GM12801 (cell line): ENCODE results near the gene HMGN3.

Experiments
- TF ChIP-seq, protein P1 (sequence below): IDR thresholded peaks from one replicate; pipeline ENCODE4 v1.5.1; 2011; ENCODE audit warnings: control low read depth; ENCODE audit not compliant: insufficient read length; ENCODE audit errors: extremely low read depth

Gene HMGN3

DNA sequence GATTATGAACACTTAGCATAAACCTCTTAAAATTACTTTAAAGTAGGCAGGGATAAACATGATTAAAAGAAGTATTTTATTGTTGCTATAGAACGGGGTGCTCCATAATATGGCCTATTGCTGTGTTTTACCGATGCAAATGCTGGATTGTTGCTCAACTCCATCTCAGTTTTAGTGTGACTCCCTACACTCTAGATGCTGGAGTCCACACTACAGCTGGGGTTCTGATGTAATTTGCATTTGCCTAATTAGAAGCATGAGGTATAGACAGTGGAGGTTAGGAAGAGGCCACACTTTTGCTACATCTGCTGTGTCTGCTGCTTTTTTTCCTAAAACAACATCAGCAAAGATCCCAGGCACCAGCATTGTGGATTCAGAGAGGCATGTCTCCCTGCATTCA, 6.7 kb upstream of the HMGN3 start:
- TF ChIP-seq, protein P1, sequence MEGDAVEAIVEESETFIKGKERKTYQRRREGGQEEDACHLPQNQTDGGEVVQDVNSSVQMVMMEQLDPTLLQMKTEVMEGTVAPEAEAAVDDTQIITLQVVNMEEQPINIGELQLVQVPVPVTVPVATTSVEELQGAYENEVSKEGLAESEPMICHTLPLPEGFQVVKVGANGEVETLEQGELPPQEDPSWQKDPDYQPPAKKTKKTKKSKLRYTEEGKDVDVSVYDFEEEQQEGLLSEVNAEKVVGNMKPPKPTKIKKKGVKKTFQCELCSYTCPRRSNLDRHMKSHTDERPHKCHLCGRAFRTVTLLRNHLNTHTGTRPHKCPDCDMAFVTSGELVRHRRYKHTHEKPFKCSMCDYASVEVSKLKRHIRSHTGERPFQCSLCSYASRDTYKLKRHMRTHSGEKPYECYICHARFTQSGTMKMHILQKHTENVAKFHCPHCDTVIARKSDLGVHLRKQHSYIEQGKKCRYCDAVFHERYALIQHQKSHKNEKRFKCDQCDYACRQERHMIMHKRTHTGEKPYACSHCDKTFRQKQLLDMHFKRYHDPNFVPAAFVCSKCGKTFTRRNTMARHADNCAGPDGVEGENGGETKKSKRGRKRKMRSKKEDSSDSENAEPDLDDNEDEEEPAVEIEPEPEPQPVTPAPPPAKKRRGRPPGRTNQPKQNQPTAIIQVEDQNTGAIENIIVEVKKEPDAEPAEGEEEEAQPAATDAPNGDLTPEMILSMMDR, result no peak

GRCh38 chr6:79240509-79240908, 6.0 kb upstream of the HMGN3 start:
- TF ChIP-seq, protein P1, result no peak

GRCh38 chr6:79239536-79240168, 5.2 kb upstream of the HMGN3 start:
- TF ChIP-seq, protein P1, result no peak

GRCh38 chr6:79238919-79239318, 4.4 kb upstream of the HMGN3 start:
- TF ChIP-seq, protein P1, result no peak

- TF ChIP-seq, protein P1, result no peak
These were observed 2.2 kb upstream of the HMGN3 start for GRCh38 chr6:79236711-79237110.

DNA sequence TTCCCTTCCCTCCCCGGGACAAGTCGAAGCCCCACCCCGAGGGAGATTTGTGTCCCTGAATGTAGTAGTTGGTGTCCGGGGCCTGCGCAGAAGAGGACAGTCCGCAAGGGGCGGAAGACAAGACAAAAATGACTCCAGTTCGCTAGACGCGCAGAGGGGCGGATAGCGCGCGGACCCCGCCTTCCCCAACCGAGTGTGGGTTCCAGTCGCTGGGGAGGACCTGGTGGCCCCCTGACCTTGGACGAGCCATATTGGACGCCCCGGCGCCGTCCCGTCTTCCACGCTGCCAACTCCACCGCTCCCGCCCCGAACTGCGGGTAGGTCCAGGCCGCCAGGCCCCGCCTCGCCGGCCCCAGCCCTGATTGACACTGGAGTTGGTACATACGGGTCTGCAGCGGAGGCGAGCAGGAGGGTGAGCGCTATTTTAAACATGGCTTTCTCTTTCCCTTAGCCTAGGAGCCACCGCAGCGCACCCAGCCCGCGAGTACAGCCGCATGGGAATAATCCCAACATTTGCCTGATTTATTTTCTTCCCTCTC, 802 bp downstream of the HMGN3 start:
- TF ChIP-seq, protein P1, result no peak

DNA sequence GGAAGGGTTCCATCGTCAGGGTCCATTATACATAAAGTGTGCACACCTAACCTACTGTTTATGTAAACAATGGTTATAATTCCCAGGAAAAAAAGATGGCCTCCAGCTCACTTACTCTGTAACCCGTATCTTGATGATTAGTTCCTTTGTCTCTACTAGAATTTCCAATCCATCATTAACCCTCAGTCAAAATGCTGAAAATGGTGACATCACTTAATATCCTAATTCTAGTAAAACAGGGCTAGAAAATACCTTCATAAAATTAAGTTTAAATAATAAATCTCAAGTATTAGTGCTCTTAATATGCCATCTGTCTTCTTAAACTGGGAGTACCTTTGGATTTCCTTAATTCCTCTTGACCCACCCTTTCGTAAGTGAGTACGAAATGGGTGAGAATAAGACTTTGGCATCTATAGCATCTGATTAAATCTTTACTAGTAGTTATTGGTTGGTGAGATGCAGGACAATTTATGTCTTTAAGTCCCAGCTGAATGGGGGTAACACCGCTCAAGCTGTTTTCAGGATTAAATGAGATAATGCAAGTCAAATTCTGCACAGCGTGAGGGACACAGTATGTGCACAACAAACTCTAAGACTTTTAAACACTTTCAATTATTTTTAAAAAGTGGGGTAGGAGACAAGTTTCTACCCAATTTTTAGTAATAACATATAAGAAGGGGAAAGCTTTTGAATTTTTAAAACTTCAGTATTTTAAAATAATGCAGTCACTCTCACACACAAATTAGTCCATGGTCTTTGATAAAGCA, 1.6 kb downstream of the HMGN3 start:
- TF ChIP-seq, protein P1, result no peak
